Adipose tissue (tissue), 3 donors: ENCODE data around the gene ASL. TPM values are rescaled to one million over a fixed set of nuclear protein-coding genes. Genes with fewer than 3 reads are reported as not detected.
"Not testable (repeated sequence)": the region's sequence is repeated elsewhere in the genome, so short reads cannot be mapped to it uniquely, and the experiment has no call there.

Experiments used
- H3K27ac ChIP-seq: one replicate; pipeline ENCODE4 v1.5.1; 2013; ENCODE audit warnings: low read depth, low read length
- WGBS, 3 donors: extraction: QIAGEN DNeasy Blood & Tissue Kit; methylation state at CpG; one replicate each; pipeline ENCODE4 v1.1.7; 2013; 5-methylcytosine and 5-hydroxymethylcytosine counted together
- polyA plus RNA-seq, 3 donors: library from polyadenylated mRNA; stranded (reverse); fragments of 200-250 nt; gene quantifications; one replicate each; pipeline ENCODE4 v1.2.3, GENCODE V29; 2013
- donor health status: healthy with polysubstance abuse.
- donor health status: Bipolar disorder and iron deficiency.
- donor health status: healthy.

The ASL gene
- polyA plus RNA-seq, 3 donors: 28.6 to 38.2 (median 38.1) TPM

GRCh38 chr7:66110856-66111255 is 35.2 kb downstream of the ASL start:
- WGBS, 3 donors: 68 to 77% (median 77%) methylated on average over 9 of the region's 9 CpGs
- H3K27ac ChIP-seq: no peak overlapping the region

GRCh38 chr7:66114743-66115649 is 39.4 kb downstream of the ASL start, which contains the start of gene CRCP:
CRCP (plus strand) TSS chr7:66114847; CDS start chr7:66114963, 116 bp downstream.
- 0 to 1% (median 1%) methylated on average over 56 to 67 of the region's 67 CpGs for WGBS, 3 donors
- peak within 1 kb of the TSS; percentile 70 for H3K27ac ChIP-seq

- not testable (repeated sequence) for H3K27ac ChIP-seq
- 93 to 97% (median 96%) methylated on average over 12 of the region's 12 CpGs for WGBS, 3 donors
Observed at GRCh38 chr7:66116680-66117420, 41.2 kb downstream of the ASL start.

- 45 to 69% (median 65%) methylated on average over 3 of the region's 3 CpGs for WGBS, 3 donors
- H3K27ac ChIP-seq: no peak overlapping the region
Observed at GRCh38 chr7:66118603-66119002, 43.0 kb downstream of the ASL start.

- no peak overlapping the region for H3K27ac ChIP-seq
- 70 to 91% (median 91%) methylated on average over 4 of the region's 4 CpGs for WGBS, 3 donors
Observed at GRCh38 chr7:66119245-66119850, 43.7 kb downstream of the ASL start.

GRCh38 chr7:66123175-66123528 is 47.5 kb downstream of the ASL start:
- WGBS, 3 donors: 88 to 95% (median 92%) methylated on average over 9 of the region's 9 CpGs
- no peak overlapping the region for H3K27ac ChIP-seq

- not testable (repeated sequence) for H3K27ac ChIP-seq
- WGBS, 3 donors: 57 to 80% (median 66%) methylated on average over 5 of the region's 5 CpGs
Observed at GRCh38 chr7:66124569-66124861, 48.9 kb downstream of the ASL start.

- WGBS, 3 donors: 36 to 39% (median 36%) methylated on average over 4 of the region's 4 CpGs
- H3K27ac ChIP-seq: no peak overlapping the region
Observed at GRCh38 chr7:66125052-66125694, 49.6 kb downstream of the ASL start.

- H3K27ac ChIP-seq: not testable (repeated sequence)
- 57 to 66% (median 63%) methylated on average over 6 of the region's 6 CpGs for WGBS, 3 donors
Observed at GRCh38 chr7:66125781-66126352, 50.2 kb downstream of the ASL start.

- WGBS, 3 donors: 48 to 80% (median 79%) methylated on average over 3 of the region's 3 CpGs
- not testable (repeated sequence) for H3K27ac ChIP-seq
Observed at GRCh38 chr7:66127172-66127571, 51.6 kb downstream of the ASL start.

GRCh38 chr7:66138994-66139752 is 63.6 kb downstream of the ASL start:
- WGBS, 3 donors: 68 to 74% (median 68%) methylated on average over 8 of the region's 8 CpGs
- H3K27ac ChIP-seq: no peak overlapping the region

GRCh38 chr7:66140924-66141323 is 65.3 kb downstream of the ASL start:
- H3K27ac ChIP-seq: no peak overlapping the region
- WGBS, 3 donors: 11 to 40% (median 32%) methylated on average over 4 of the region's 4 CpGs

GRCh38 chr7:66142334-66142733 is 66.7 kb downstream of the ASL start:
- 39 to 89% (median 89%) methylated on average over 3 of the region's 3 CpGs for WGBS, 3 donors
- no peak overlapping the region for H3K27ac ChIP-seq

- no peak overlapping the region for H3K27ac ChIP-seq
- 54 to 70% (median 68%) methylated on average over 5 of the region's 5 CpGs for WGBS, 3 donors
Observed at GRCh38 chr7:66142996-66143395, 67.4 kb downstream of the ASL start.
